Measurements from ENCODE around the gene PRKAG2.
A peak's percentile ranks its signal among the peaks of the same experiment; 100 is the strongest.

The PRKAG2 gene

GRCh38 chr7:151732834-151733592 is 143.9 kb downstream of the PRKAG2 start:
- DNase-seq (ENCODE audit: low read depth in 1 of 2, low spot score in 1 of 2), result no peak

- DNase-seq (ENCODE audit: low read depth in 1 of 2, low spot score in 1 of 2), result no peak
Measured at GRCh38 chr7:151732292-151732691, 144.6 kb downstream of the PRKAG2 start.

- DNase-seq (ENCODE audit: low read depth in 1 of 2, low spot score in 1 of 2), result no peak
Measured at GRCh38 chr7:151731022-151731441, 145.9 kb downstream of the PRKAG2 start.

GRCh38 chr7:151730591-151730990 is 146.3 kb downstream of the PRKAG2 start:
- no peak for DNase-seq (ENCODE audit: low read depth in 1 of 2, low spot score in 1 of 2)

GRCh38 chr7:151729521-151729921 is 147.4 kb downstream of the PRKAG2 start:
- no peak for DNase-seq (ENCODE audit: low read depth in 1 of 2, low spot score in 1 of 2)

- DNase-seq (ENCODE audit: low read depth in 1 of 2, low spot score in 1 of 2), result no peak
Measured at GRCh38 chr7:151728746-151729145, 148.2 kb downstream of the PRKAG2 start.

GRCh38 chr7:151728286-151728660 is 148.6 kb downstream of the PRKAG2 start:
- DNase-seq (ENCODE audit: low read depth in 1 of 2, low spot score in 1 of 2), result no peak

- DNase-seq (ENCODE audit: low read depth in 1 of 2, low spot score in 1 of 2), result peak; percentile 14 to 19
Measured at GRCh38 chr7:151727579-151728285, 149.2 kb downstream of the PRKAG2 start.

GRCh38 chr7:151726652-151727578 is 150.0 kb downstream of the PRKAG2 start:
- no peak for DNase-seq (ENCODE audit: low read depth in 1 of 2, low spot score in 1 of 2)

- DNase-seq (ENCODE audit: low read depth in 1 of 2, low spot score in 1 of 2), result no peak
Measured at GRCh38 chr7:151725844-151726651, 150.9 kb downstream of the PRKAG2 start.

- DNase-seq (ENCODE audit: low read depth in 1 of 2, low spot score in 1 of 2), result no peak
Measured at GRCh38 chr7:151724920-151725584, 151.9 kb downstream of the PRKAG2 start.

GRCh38 chr7:151724250-151724915 is 152.5 kb downstream of the PRKAG2 start:
- no peak for DNase-seq (ENCODE audit: low read depth in 1 of 2, low spot score in 1 of 2)

GRCh38 chr7:151723321-151723720 is 153.6 kb downstream of the PRKAG2 start:
- no peak for DNase-seq (ENCODE audit: low read depth in 1 of 2, low spot score in 1 of 2)

GRCh38 chr7:151722533-151722932 is 154.4 kb downstream of the PRKAG2 start:
- DNase-seq (ENCODE audit: low read depth in 1 of 2, low spot score in 1 of 2), result no peak

GRCh38 chr7:151721694-151722093 is 155.2 kb downstream of the PRKAG2 start:
- DNase-seq (ENCODE audit: low read depth in 1 of 2, low spot score in 1 of 2), result no peak

- no peak for DNase-seq (ENCODE audit: low read depth in 1 of 2, low spot score in 1 of 2)
Measured at GRCh38 chr7:151721236-151721635, 155.7 kb downstream of the PRKAG2 start.

GRCh38 chr7:151720280-151720679 is 156.6 kb downstream of the PRKAG2 start:
- no peak for DNase-seq (ENCODE audit: low read depth in 1 of 2, low spot score in 1 of 2)

- DNase-seq (ENCODE audit: low read depth in 1 of 2, low spot score in 1 of 2), result no peak
Measured at GRCh38 chr7:151719897-151720242, 157.0 kb downstream of the PRKAG2 start.

GRCh38 chr7:151719031-151719896 is 157.7 kb downstream of the PRKAG2 start:
- DNase-seq (ENCODE audit: low read depth in 1 of 2, low spot score in 1 of 2), result no peak
